Daoy (cell line): ENCODE results near the gene ATP2B1. TPM values are rescaled to one million over a fixed set of nuclear protein-coding genes. Genes with fewer than 3 reads are reported as not detected.

Experiments used
- DNase-seq: peaks from one replicate; pipeline ENCODE4 v3.0.0-alpha.2; 2015; ENCODE audit warnings: low read depth
- total RNA-seq: library from RNA; depleted of rRNA; stranded (reverse); fragments of >200 nt; shearing (Covaris generic); gene quantifications from 2 replicates; pipeline ENCODE4 v1.2.3, GENCODE V29; 2014

ATP2B1 gene
- total RNA-seq, 1 experiment from 2014 or later: 37.0 TPM

DNA sequence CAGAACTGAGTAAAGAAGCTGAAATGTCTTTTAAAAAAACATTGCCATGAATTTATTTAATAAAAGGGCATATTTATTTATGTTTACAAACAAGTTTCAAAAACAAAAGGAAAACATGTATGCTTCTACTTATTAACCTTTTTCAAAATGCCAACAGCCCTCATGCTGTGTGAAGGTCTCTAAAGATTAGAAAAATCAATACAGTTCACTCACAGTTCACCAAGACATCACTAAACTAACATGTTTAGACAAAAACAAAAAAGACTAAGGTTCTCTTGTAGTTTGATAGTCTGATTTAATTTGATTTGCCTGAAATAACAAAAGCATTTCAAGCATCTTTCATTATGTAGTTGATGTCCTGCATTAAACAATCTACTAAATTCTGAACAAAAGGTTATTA, 118.9 kb downstream of the ATP2B1 start:
- DNase-seq: no peak

GRCh38 chr12:89578499-89578898, 130.1 kb downstream of the ATP2B1 start:
- DNase-seq: no peak

DNA sequence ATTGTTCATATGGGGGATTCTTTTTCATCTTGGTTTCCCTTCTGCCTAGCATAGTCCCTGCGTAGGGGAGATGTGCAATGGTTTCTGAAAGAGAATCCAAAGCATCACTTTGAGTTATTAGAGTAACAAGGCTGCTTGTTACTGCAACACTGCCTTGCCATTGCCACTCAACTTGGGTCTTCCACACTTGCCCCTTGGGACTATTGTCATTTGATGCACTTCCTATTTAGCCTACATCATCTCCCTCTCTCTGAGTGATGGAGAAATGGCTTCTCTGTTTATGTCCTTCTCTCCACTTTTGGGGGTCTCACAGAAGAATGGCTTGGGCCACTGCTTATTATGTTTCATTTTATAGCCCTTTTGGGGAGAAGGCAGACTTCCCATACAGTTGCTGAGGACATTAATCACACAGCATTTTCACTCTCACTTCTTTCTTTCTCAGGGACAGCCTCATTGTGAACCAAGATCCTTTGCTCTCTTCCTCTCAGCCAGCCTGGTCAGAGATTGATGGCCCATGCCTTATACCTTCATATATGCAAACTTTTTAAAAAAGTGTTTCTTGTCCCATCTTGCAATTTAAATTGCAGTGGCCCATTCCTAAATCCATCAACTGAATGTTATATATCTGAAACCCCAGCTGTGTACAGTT, 131.9 kb downstream of the ATP2B1 start:
- no peak for DNase-seq

DNA sequence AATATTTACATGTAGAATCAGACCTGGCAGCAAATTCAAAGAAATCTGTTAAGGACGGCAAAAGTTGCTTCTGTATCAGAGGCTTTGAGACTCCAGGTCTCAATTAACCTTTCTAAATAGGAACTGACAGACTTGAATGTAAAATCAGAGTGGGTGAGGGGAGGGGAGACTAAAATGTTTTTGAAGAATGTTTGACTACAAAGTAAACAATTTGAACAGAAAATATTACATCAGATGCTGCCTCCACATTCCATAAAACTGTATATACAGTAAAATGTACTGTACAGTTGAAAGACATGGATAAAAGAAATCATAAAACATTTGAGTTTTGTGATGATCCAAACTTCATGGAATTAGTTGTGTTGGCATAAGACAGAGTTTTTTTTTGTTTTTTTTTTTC, 133.3 kb downstream of the ATP2B1 start:
- no peak for DNase-seq

- peak; percentile 35 for DNase-seq
Observed at GRCh38 chr12:89574736-89575208, 133.9 kb downstream of the ATP2B1 start.

DNA sequence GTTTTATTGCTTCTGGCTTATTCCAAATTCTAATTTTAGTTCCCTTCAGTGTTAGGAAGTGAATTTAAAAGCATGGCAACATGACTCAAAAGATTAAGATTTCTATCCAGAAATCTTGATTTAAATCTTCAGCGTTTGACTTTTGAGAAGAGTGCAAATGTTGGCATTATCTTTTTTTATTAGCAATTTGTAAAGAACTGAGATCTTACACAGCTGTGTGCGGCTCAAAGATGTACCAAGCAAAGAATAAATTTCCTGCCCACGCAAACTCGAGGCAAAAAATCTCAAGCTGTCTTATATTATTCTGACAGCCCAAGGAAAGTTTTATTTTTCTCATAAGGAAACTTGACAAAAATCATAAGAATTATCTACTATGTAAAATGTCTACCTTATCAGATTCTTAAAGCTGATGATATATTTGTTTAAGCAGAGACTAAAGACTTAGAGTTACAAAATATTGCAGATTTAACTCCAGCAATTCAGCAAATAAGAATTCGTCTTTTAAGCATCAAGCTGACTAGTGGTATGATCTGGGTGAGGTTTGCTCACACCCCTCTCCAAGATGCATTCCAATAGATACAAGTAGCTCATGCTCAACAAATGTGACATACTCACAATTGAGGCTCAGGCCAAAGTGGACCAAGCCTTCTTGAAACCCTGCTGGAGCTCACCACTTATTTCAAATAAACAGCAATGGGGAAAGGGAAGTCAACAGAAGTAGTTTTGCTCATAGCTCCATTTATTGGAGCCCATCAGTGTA, 135.4 kb downstream of the ATP2B1 start:
- no peak for DNase-seq

- no peak for DNase-seq
Observed at GRCh38 chr12:89571491-89572195, 137.0 kb downstream of the ATP2B1 start.

DNA sequence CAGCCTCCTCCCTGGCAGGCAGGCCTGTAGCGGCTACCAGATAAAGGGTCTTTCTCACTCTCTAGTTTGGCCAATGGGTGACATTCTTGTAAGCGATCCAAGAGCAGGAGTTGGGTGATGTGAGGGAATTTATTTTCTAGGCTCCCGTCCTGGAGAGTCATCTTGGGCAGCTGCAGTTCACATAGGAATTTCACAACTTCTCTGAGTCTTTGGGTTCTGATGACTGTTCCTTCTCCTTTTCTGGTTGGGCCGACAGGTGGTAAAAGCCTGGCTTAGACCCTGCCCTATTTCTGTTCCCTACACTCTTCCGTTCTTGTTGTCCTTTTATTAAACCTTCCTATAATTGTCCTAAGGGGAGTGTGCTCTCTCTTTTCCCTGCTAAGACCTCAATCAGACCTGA, 140.2 kb downstream of the ATP2B1 start:
- DNase-seq: no peak

GRCh38 chr12:89567691-89568239, 140.9 kb downstream of the ATP2B1 start:
- no peak for DNase-seq

DNA sequence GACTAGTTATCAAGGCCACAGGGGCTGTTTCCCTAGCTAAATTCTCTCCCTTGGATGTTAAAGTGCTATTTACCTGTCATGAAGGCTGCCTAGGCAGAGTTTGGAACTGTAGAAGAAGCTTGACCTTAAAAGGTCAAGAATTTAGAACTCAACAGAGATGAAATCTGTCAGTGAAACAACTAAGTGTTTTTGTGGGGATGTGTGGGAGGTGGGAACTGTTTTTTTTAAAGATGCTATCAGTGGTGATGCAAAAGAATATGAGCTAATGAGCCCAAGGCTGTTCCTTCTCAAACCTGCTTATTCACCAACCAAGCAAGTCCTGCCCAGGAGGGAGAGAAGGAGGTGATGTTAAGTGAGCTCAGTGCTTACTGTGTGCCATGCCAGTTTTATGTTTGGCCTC, 142.0 kb downstream of the ATP2B1 start:
- peak; percentile 15 for DNase-seq

DNA sequence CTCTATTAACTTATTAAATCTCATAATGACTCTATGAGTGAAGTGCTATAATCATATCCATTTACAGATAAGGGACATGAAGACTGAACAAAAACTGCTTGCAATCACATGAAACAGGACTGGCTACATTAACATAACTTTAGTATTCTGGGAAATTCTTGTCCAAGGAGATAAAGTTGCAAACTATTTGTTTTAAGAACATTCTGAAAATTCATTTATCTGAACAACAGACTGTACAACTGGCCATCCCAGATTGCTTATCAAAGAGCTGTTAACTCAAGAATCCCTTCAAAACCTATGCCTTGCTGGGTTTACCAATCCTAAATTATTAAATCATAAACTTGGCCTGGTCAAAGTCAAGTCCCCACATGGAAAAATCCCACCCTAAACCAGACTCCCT, 143.6 kb downstream of the ATP2B1 start:
- DNase-seq: no peak

GRCh38 chr12:89559753-89560152, 148.9 kb downstream of the ATP2B1 start:
- DNase-seq: no peak

- DNase-seq: peak; percentile 13
Observed at GRCh38 chr12:89556976-89557375, 151.7 kb downstream of the ATP2B1 start.

GRCh38 chr12:89552376-89552775, 156.3 kb downstream of the ATP2B1 start:
- DNase-seq: no peak

GRCh38 chr12:89551747-89552146, 156.9 kb downstream of the ATP2B1 start:
- DNase-seq: no peak

GRCh38 chr12:89547101-89547500, 161.5 kb downstream of the ATP2B1 start:
- DNase-seq: no peak

DNA sequence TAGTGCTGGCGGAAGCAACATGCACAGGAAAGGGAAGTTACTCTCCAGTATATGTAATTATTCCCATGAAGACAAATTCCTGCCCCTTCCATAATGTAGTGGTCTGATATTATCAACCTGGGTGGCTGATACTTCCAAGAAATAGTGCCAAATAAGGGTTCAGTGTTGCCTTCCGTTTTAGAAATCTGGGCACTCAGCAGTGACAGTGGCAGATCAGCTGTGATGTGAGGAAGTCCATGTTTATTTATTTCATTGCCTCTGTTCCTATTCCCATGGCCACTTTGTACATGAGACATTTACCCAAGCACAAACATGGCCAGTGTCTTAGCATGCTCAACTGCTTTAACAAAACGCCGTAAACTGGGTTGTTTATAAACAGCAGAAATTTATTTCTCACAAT, 162.5 kb downstream of the ATP2B1 start:
- no peak for DNase-seq

GRCh38 chr12:89544681-89545184, 163.9 kb downstream of the ATP2B1 start:
- peak; percentile 34 for DNase-seq

DNA sequence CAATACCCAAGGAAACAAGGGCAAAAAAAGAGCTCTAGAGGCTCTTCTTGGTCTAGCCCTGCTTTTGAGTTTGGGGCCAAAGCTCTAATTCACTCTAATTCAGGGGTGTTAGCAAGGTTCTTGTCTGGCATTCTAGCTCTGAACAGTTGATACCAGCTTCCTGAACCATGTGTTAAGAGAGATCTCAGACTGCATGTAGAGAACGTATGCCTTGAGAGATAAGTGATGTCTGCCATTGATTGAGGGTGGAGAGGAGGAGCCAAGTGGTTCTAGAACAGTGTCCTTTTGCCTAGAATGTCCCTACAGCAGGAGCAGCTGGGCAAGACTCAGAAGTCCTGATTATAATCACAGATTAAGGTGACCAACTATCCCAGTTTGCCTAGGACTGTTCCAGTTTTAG, 164.6 kb downstream of the ATP2B1 start:
- DNase-seq: no peak

- DNase-seq: peak; percentile 75
Observed at GRCh38 chr12:89542912-89543592, 165.6 kb downstream of the ATP2B1 start.

DNA sequence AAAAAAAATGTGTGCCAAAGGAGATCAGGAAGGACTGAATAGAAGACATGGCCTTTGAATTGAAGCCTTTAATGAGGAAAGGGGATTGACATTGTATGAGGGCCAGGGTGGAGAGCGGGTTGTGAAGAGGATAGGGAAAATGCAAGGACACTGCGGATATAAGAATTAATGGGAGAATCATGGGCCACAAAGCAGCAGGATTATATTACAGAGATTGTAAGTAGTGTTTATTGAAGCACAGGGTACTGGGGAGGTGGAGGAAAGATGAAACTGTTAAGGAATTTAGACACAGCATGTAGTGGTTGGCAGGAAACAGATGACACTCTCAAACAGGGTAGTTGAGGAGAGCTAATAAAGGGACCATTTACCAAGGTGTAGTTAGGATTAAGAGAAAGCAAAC, 166.4 kb downstream of the ATP2B1 start:
- DNase-seq: no peak

GRCh38 chr12:89540586-89540985, 168.1 kb downstream of the ATP2B1 start:
- no peak for DNase-seq
